ENCODE measurements around the gene SHROOM2.

GRCh38 chrX:9955506-9955905 is 169.3 kb downstream of the SHROOM2 start:
- no peak for TF ChIP-seq CTCF (tag by site-specific recombination; IDR thresholded peaks at IDR 0.05)
- no peak for TF ChIP-seq ZNF596 (tag by site-specific recombination; IDR thresholded peaks at IDR 0.05)
- no peak for TF ChIP-seq ZNF48 (tag by site-specific recombination; IDR thresholded peaks at IDR 0.05)
- TF ChIP-seq ZNF473 (tag by site-specific recombination; IDR thresholded peaks at IDR 0.05), result no peak
- TF ChIP-seq ZNF660 (tag by site-specific recombination; IDR thresholded peaks at IDR 0.05), result no peak
- no peak for TF ChIP-seq ZFP3 (tag by site-specific recombination; IDR thresholded peaks at IDR 0.05; ENCODE audit: low read depth)
- no peak for TF ChIP-seq IKZF3 (tag by site-specific recombination; IDR thresholded peaks at IDR 0.05)
- no peak for TF ChIP-seq ZNF121 (tag by site-specific recombination; IDR thresholded peaks at IDR 0.05)
- TF ChIP-seq PATZ1 (tag by site-specific recombination; IDR thresholded peaks at IDR 0.05), result no peak
- no peak for TF ChIP-seq SETDB1 (IDR thresholded peaks at IDR 0.05; ENCODE audit: insufficient read length, low read length)
- TF ChIP-seq ZBTB17 (tag by site-specific recombination; IDR thresholded peaks at IDR 0.05), result no peak

All from HEK293 (cell line).